ENCODE measurements around the gene KRT8. TPM values are rescaled to one million over a fixed set of nuclear protein-coding genes. Genes with fewer than 3 reads are reported as not detected.

The KRT8 gene
- total RNA-seq, 1 donor from 2014 or later, result 194 TPM

- Mint-ChIP-seq H3K9me3 (ENCODE audit: unreplicated experiment) (no peaks in the 10 kb centered on the region), H3K36me3 (ENCODE audit: low read depth, unreplicated experiment) (peaks cover 4% of the 10 kb centered on the region), H3K27me3 (ENCODE audit: unreplicated experiment) (no peaks in the 10 kb centered on the region), H3K4me3 (ENCODE audit: unreplicated experiment) (no peak overlapping the region), H3K4me1 (ENCODE audit: unreplicated experiment) (peaks cover 29% of the 10 kb centered on the region), H3K27ac (ENCODE audit: unreplicated experiment) (no peak overlapping the region)
- no peak for DNase-seq (ENCODE audit: low spot score)
- TF ChIP-seq, protein P1, sequence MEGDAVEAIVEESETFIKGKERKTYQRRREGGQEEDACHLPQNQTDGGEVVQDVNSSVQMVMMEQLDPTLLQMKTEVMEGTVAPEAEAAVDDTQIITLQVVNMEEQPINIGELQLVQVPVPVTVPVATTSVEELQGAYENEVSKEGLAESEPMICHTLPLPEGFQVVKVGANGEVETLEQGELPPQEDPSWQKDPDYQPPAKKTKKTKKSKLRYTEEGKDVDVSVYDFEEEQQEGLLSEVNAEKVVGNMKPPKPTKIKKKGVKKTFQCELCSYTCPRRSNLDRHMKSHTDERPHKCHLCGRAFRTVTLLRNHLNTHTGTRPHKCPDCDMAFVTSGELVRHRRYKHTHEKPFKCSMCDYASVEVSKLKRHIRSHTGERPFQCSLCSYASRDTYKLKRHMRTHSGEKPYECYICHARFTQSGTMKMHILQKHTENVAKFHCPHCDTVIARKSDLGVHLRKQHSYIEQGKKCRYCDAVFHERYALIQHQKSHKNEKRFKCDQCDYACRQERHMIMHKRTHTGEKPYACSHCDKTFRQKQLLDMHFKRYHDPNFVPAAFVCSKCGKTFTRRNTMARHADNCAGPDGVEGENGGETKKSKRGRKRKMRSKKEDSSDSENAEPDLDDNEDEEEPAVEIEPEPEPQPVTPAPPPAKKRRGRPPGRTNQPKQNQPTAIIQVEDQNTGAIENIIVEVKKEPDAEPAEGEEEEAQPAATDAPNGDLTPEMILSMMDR (IDR thresholded peaks at IDR 0.05; ENCODE audit: unreplicated experiment), result no peak
Observed at GRCh38 chr12:52942901-52943181, 38.0 kb upstream of the KRT8 start.

DNA sequence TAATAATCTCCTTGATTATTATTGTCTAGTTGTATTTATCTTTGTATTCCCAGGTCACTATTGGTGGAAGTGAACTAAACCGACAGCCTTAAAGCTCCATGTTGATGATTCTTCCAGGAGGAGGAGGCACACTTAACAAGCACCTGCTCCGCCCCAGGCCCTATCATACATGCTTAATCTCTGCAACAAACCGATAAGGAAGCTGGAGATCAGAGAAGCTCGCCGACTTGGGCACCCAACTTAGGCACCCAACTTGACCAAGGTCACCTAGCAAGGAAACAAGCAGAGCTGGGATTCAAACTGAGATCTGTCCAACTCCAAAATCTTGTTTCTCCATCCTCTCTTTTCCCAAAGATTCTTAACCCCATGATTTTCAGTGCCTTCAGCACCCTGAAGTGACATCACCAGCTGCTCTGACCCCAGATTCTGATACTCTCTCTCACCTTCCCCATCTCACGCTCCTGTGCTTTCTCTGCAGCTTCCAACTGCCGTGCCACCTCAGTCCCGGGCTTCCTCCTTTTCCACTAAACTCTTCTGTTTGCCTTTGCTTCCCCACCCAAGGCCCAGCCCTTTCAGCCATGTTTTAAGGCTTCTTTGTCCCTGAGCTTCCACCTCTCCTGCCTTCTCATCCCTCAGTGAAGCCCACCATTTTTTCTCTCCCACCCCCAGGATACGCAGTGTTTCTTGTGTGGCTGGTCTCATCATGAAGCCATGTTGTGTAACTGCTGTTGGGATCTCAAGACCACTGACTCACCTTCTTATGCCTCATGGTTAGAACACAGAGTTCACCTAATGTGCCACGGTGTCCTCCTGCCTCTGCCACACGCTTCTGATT, 37.4 kb upstream of the KRT8 start:
- H3K27ac Mint-ChIP-seq (ENCODE audit: unreplicated experiment), result no peak overlapping the region

DNA sequence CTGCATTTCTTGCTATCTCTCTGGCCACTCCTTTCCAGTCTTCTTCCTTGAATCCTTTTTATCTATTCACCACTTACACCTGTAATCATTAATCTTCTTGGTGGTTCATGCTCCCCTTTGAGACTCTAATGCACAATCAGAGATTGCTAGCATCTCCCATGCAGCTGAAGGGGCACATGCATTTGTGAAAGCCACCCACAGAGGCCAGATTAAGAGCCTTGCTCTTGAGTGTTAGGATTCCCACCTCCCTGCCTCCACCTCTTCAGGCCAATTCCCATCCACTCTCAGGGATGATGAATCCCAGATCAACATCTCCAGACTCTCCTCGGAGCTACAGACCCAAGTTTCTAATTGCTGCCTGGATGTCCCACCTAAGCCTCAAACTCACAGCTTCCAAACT, 24.7 kb upstream of the KRT8 start:
- TF ChIP-seq, protein P1 (IDR thresholded peaks at IDR 0.05; ENCODE audit: unreplicated experiment), result no peak
- no peak overlapping the region for H3K27ac Mint-ChIP-seq (ENCODE audit: unreplicated experiment)
- DNase-seq (ENCODE audit: low spot score), result no peak
- H3K36me3 Mint-ChIP-seq (ENCODE audit: low read depth, unreplicated experiment), result no peaks in the 10 kb centered on the region
- peaks cover 19% of the 10 kb centered on the region for H3K4me1 Mint-ChIP-seq (ENCODE audit: unreplicated experiment)
- peaks cover 5% of the 10 kb centered on the region for H3K27me3 Mint-ChIP-seq (ENCODE audit: unreplicated experiment)
- H3K4me3 Mint-ChIP-seq (ENCODE audit: unreplicated experiment), result no peak overlapping the region
- no peaks in the 10 kb centered on the region for H3K9me3 Mint-ChIP-seq (ENCODE audit: unreplicated experiment)

More for the DNA sequence above, 37.4 kb upstream of the KRT8 start:
- Mint-ChIP-seq H3K27me3 (ENCODE audit: unreplicated experiment) (no peaks in the 10 kb centered on the region), H3K9me3 (ENCODE audit: unreplicated experiment) (no peaks in the 10 kb centered on the region), H3K36me3 (ENCODE audit: low read depth, unreplicated experiment) (peaks cover 4% of the 10 kb centered on the region), H3K4me3 (ENCODE audit: unreplicated experiment) (no peak overlapping the region), H3K4me1 (ENCODE audit: unreplicated experiment) (peaks cover 27% of the 10 kb centered on the region)
- DNase-seq (ENCODE audit: low spot score), result no peak
- TF ChIP-seq, protein P1 (IDR thresholded peaks at IDR 0.05; ENCODE audit: unreplicated experiment), result no peak

- Mint-ChIP-seq H3K27ac (ENCODE audit: unreplicated experiment) (peak overlapping the region; percentile 70), H3K4me3 (ENCODE audit: unreplicated experiment) (no peak overlapping the region), H3K9me3 (ENCODE audit: unreplicated experiment) (no peaks in the 10 kb centered on the region), H3K27me3 (ENCODE audit: unreplicated experiment) (peaks cover 5% of the 10 kb centered on the region), H3K4me1 (ENCODE audit: unreplicated experiment) (peaks cover 19% of the 10 kb centered on the region), H3K36me3 (ENCODE audit: low read depth, unreplicated experiment) (no peaks in the 10 kb centered on the region)
- DNase-seq (ENCODE audit: low spot score), result no peak
- TF ChIP-seq, protein P1 (IDR thresholded peaks at IDR 0.05; ENCODE audit: unreplicated experiment), result no peak
Observed at GRCh38 chr12:52927964-52928363, 23.1 kb upstream of the KRT8 start.

GRCh38 chr12:52926596-52927234, 21.8 kb upstream of the KRT8 start:
- peak overlapping the region; percentile 51 for H3K27ac Mint-ChIP-seq (ENCODE audit: unreplicated experiment)
- peaks cover 8% of the 10 kb centered on the region for H3K27me3 Mint-ChIP-seq (ENCODE audit: unreplicated experiment)
- no peaks in the 10 kb centered on the region for H3K9me3 Mint-ChIP-seq (ENCODE audit: unreplicated experiment)
- H3K4me3 Mint-ChIP-seq (ENCODE audit: unreplicated experiment), result no peak overlapping the region
- H3K4me1 Mint-ChIP-seq (ENCODE audit: unreplicated experiment), result peaks cover 24% of the 10 kb centered on the region
- TF ChIP-seq, protein P1 (IDR thresholded peaks at IDR 0.05; ENCODE audit: unreplicated experiment), result no peak
- no peak for DNase-seq (ENCODE audit: low spot score)
- H3K36me3 Mint-ChIP-seq (ENCODE audit: low read depth, unreplicated experiment), result no peaks in the 10 kb centered on the region
